Measurements from ENCODE around the gene ARHGEF38. TPM values are rescaled to one million over a fixed set of nuclear protein-coding genes. Genes with fewer than 3 reads are reported as not detected.
"Not testable (repeated sequence)": the region's sequence is repeated elsewhere in the genome, so short reads cannot be mapped to it uniquely, and the experiment has no call there.

The ARHGEF38 gene
- total RNA-seq, 1 donor from 2014 or later = not detected

- H3K4me3 ChIP-seq (ENCODE audit: insufficient read depth, low read depth, low read length) = no peak overlapping the region
- H3K79me2 ChIP-seq (ENCODE audit: insufficient read depth, low read length) = peaks cover 25% of the 10 kb centered on the region
- Mint-ChIP-seq H3K36me3 (ENCODE audit: low read depth, unreplicated experiment) (peaks cover 4% of the 10 kb centered on the region), H3K27ac (ENCODE audit: unreplicated experiment) (no peak overlapping the region), H3K27me3 (ENCODE audit: low read depth, unreplicated experiment) (no peaks in the 10 kb centered on the region), H3K4me1 (ENCODE audit: low read depth, unreplicated experiment) (no peaks in the 10 kb centered on the region), H3K9me3 (ENCODE audit: unreplicated experiment) (no peaks in the 10 kb centered on the region), H3K4me3 (ENCODE audit: unreplicated experiment) (no peak overlapping the region)
- H3K4me1 ChIP-seq (ENCODE audit: insufficient read depth, low read length) = peaks cover 5% of the 10 kb centered on the region
- no peak overlapping the region for H3K4me2 ChIP-seq (ENCODE audit: low read length)
- H3K9ac ChIP-seq (ENCODE audit: low read length) = no peak overlapping the region
- FAIRE-seq (peak; percentile 64), DNase-seq (ENCODE audit: low read depth) (peak; percentile 17)
- H3K9me3 ChIP-seq (ENCODE audit: insufficient read depth, low read depth, low read length) = no peaks in the 10 kb centered on the region
- no peaks in the 10 kb centered on the region for H3K27me3 ChIP-seq (ENCODE audit: insufficient read depth, low read length)
- no peaks in the 10 kb centered on the region for H3K36me3 ChIP-seq (ENCODE audit: insufficient read depth, low read length)
- H4K20me1 ChIP-seq (ENCODE audit: insufficient read depth, low read length) = peaks cover 2% of the 10 kb centered on the region
- no peak overlapping the region for H2AFZ ChIP-seq (ENCODE audit: low read depth, low read length)
- TF ChIP-seq EZH2 (IDR thresholded peaks at IDR 0.05; ENCODE audit: insufficient read depth, low read length) = no peak
- TF ChIP-seq CTCF (IDR thresholded peaks at IDR 0.05; ENCODE audit: insufficient read depth, low read depth, low read length) = peak; percentile 41
- no peak overlapping the region for H3K27ac ChIP-seq (ENCODE audit: low read depth, low read length)
Measured at GRCh38 chr4:105715692-105716278, 163.4 kb downstream of the ARHGEF38 start.

- no peaks in the 10 kb centered on the region for H3K27me3 ChIP-seq (ENCODE audit: insufficient read depth, low read length)
- no peak overlapping the region for H3K27ac Mint-ChIP-seq (ENCODE audit: unreplicated experiment)
- H3K79me2 ChIP-seq (ENCODE audit: insufficient read depth, low read length) = peaks cover 2% of the 10 kb centered on the region
- FAIRE-seq (no peak), DNase-seq (ENCODE audit: low read depth) (no peak)
- no peak overlapping the region for H3K9ac ChIP-seq (ENCODE audit: low read length)
- H4K20me1 ChIP-seq (ENCODE audit: insufficient read depth, low read length) = peaks cover under 1% of the 10 kb centered on the region
- no peaks in the 10 kb centered on the region for H3K9me3 ChIP-seq (ENCODE audit: insufficient read depth, low read depth, low read length)
- H3K27ac ChIP-seq (ENCODE audit: low read depth, low read length) = no peak overlapping the region
- peaks cover 4% of the 10 kb centered on the region for H3K36me3 Mint-ChIP-seq (ENCODE audit: low read depth, unreplicated experiment)
- H3K4me3 Mint-ChIP-seq (ENCODE audit: unreplicated experiment) = no peak overlapping the region
- H3K4me3 ChIP-seq (ENCODE audit: insufficient read depth, low read depth, low read length) = no peak overlapping the region
- H3K4me2 ChIP-seq (ENCODE audit: low read length) = no peak overlapping the region
- TF ChIP-seq EZH2 (IDR thresholded peaks at IDR 0.05; ENCODE audit: insufficient read depth, low read length) = no peak
- no peak for TF ChIP-seq CTCF (IDR thresholded peaks at IDR 0.05; ENCODE audit: insufficient read depth, low read depth, low read length)
- H3K36me3 ChIP-seq (ENCODE audit: insufficient read depth, low read length) = no peaks in the 10 kb centered on the region
- peaks cover 2% of the 10 kb centered on the region for H3K4me1 ChIP-seq (ENCODE audit: insufficient read depth, low read length)
- no peaks in the 10 kb centered on the region for H3K4me1 Mint-ChIP-seq (ENCODE audit: low read depth, unreplicated experiment)
- no peaks in the 10 kb centered on the region for H3K9me3 Mint-ChIP-seq (ENCODE audit: unreplicated experiment)
- no peaks in the 10 kb centered on the region for H3K27me3 Mint-ChIP-seq (ENCODE audit: low read depth, unreplicated experiment)
- no peak overlapping the region for H2AFZ ChIP-seq (ENCODE audit: low read depth, low read length)
Measured at GRCh38 chr4:105719204-105719603, 166.8 kb downstream of the ARHGEF38 start.

- H3K36me3 ChIP-seq (ENCODE audit: insufficient read depth, low read length) = no peaks in the 10 kb centered on the region
- H3K36me3 Mint-ChIP-seq (ENCODE audit: low read depth, unreplicated experiment) = peaks cover 7% of the 10 kb centered on the region
Measured at GRCh38 chr4:105725623-105726022, 173.2 kb downstream of the ARHGEF38 start.

GRCh38 chr4:105729895-105730294, 177.5 kb downstream of the ARHGEF38 start:
- H4K20me1 ChIP-seq (ENCODE audit: insufficient read depth, low read length); H3K27me3 Mint-ChIP-seq (ENCODE audit: low read depth, unreplicated experiment); H3K4me2 ChIP-seq (ENCODE audit: low read length); H3K4me3 Mint-ChIP-seq (ENCODE audit: unreplicated experiment); H3K27me3 ChIP-seq (ENCODE audit: insufficient read depth, low read length); H3K79me2 ChIP-seq (ENCODE audit: insufficient read depth, low read length); H3K36me3 ChIP-seq (ENCODE audit: insufficient read depth, low read length); H3K27ac ChIP-seq (ENCODE audit: low read depth, low read length); H3K9ac ChIP-seq (ENCODE audit: low read length); H3K4me1 Mint-ChIP-seq (ENCODE audit: low read depth, unreplicated experiment); DNase-seq (ENCODE audit: low read depth); FAIRE-seq; H3K4me3 ChIP-seq (ENCODE audit: insufficient read depth, low read depth, low read length); H2AFZ ChIP-seq (ENCODE audit: low read depth, low read length); H3K27ac Mint-ChIP-seq (ENCODE audit: unreplicated experiment); H3K4me1 ChIP-seq (ENCODE audit: insufficient read depth, low read length); H3K9me3 ChIP-seq (ENCODE audit: insufficient read depth, low read depth, low read length): not testable (repeated sequence)
- Mint-ChIP-seq H3K9me3 (ENCODE audit: unreplicated experiment) (peaks cover 19% of the 10 kb centered on the region), H3K36me3 (ENCODE audit: low read depth, unreplicated experiment) (peaks cover 23% of the 10 kb centered on the region)

More at GRCh38 chr4:105725623-105726022, 173.2 kb downstream of the ARHGEF38 start:
- Histone ChIP-seq H3K9ac (ENCODE audit: low read length) (no peak overlapping the region), H3K27me3 (ENCODE audit: insufficient read depth, low read length) (no peaks in the 10 kb centered on the region), H3K4me2 (ENCODE audit: low read length) (no peak overlapping the region), H2AFZ (ENCODE audit: low read depth, low read length) (no peak overlapping the region), H3K9me3 (ENCODE audit: insufficient read depth, low read depth, low read length) (no peaks in the 10 kb centered on the region), H3K79me2 (ENCODE audit: insufficient read depth, low read length) (no peaks in the 10 kb centered on the region), H3K27ac (ENCODE audit: low read depth, low read length) (no peak overlapping the region), H3K4me1 (ENCODE audit: insufficient read depth, low read length) (no peaks in the 10 kb centered on the region), H4K20me1 (ENCODE audit: insufficient read depth, low read length) (no peaks in the 10 kb centered on the region), H3K4me3 (ENCODE audit: insufficient read depth, low read depth, low read length) (no peak overlapping the region)
- Mint-ChIP-seq H3K9me3 (ENCODE audit: unreplicated experiment) (peaks cover 3% of the 10 kb centered on the region), H3K4me1 (ENCODE audit: low read depth, unreplicated experiment) (no peaks in the 10 kb centered on the region), H3K4me3 (ENCODE audit: unreplicated experiment) (no peak overlapping the region), H3K27ac (ENCODE audit: unreplicated experiment) (no peak overlapping the region), H3K27me3 (ENCODE audit: low read depth, unreplicated experiment) (no peaks in the 10 kb centered on the region)
- DNase-seq (ENCODE audit: low read depth) (no peak), FAIRE-seq (no peak)
- TF ChIP-seq EZH2 (IDR thresholded peaks at IDR 0.05; ENCODE audit: insufficient read depth, low read length) (no peak), CTCF (IDR thresholded peaks at IDR 0.05; ENCODE audit: insufficient read depth, low read depth, low read length) (no peak)

All from astrocyte (in vitro differentiated cells and primary cell).